PFSK-1 (cell line): ENCODE results near the gene LYSMD3.

Source experiments
- FOXP2 ChIP-seq: optimal IDR thresholded peaks from 2 replicates; pipeline ENCODE3; 2011; ENCODE audit warnings: borderline replicate concordance, control low read depth, inconsistent platforms; ENCODE audit not compliant: insufficient read depth; ENCODE audit errors: extremely low read length, extremely low read depth
- POLR2AphosphoS5 ChIP-seq: IDR thresholded peaks from 2 replicates; pipeline ENCODE4 v1.6.1; 2012; ENCODE audit warnings: low read depth, mild to moderate bottlenecking, control low read depth, low read length, moderate library complexity
- SIN3A ChIP-seq: IDR thresholded peaks from 2 replicates; pipeline ENCODE4 v1.6.1; 2012; ENCODE audit warnings: mild to moderate bottlenecking, low read length, moderate library complexity, borderline replicate concordance; ENCODE audit not compliant: insufficient read depth
- TAF1 ChIP-seq: IDR thresholded peaks from 2 replicates; pipeline ENCODE4 v1.6.1; 2012; ENCODE audit warnings: low read length, control low read depth, borderline replicate concordance; ENCODE audit not compliant: insufficient read depth
- TF ChIP-seq, protein P1 (sequence below), 2 experiments: IDR thresholded peaks; 2 replicates each; pipeline versions ENCODE4 v1.6.1 to v1.8.0; 2011 to 2012; ENCODE audit warnings: low read depth in 2 of 2, low read length in 2 of 2, control low read depth in 1 of 2, inconsistent platforms in 1 of 2, mild to moderate bottlenecking in 1 of 2, moderate library complexity in 1 of 2; ENCODE audit not compliant: insufficient read depth in 1 of 2

LYSMD3 gene

DNA sequence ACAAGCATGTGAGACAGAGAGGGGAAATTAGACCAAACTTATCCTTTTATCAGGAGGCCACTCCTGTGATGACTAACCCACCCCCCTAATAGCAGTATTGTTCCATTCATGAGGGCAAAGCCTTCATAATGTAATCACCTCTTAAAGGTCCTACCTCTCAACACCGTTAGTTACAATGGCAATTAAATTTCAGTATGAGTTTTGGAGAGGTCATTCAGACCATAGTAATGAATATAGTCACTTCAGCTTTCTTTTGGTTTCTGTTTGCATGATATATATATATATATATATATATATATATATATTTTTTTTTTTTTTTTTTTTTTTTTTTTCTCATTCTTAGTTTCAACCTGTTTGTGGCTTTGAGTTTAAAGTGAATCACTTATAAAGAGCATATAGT lies 39.7 kb upstream of the LYSMD3 start:
- TF ChIP-seq SIN3A, result no peak

DNA sequence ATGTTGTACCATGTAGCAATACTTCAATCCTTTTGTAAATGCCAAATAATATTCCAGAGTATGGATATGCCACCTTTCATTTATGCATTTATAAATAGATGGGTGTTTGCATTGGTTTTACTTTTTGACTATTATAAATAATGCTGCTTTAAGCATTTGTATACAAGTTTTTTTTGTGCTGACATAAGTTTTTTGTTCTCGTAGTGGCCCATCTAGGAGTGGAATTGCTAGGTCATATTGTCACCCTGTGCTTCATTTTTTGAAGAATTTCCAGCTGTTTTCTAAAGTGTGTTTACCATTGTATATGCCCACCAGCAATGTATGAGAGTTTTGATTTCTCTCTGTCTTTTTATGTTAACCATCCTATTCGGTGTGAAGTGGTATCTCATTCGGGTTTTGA lies 36.1 kb upstream of the LYSMD3 start:
- TF ChIP-seq, protein P1, sequence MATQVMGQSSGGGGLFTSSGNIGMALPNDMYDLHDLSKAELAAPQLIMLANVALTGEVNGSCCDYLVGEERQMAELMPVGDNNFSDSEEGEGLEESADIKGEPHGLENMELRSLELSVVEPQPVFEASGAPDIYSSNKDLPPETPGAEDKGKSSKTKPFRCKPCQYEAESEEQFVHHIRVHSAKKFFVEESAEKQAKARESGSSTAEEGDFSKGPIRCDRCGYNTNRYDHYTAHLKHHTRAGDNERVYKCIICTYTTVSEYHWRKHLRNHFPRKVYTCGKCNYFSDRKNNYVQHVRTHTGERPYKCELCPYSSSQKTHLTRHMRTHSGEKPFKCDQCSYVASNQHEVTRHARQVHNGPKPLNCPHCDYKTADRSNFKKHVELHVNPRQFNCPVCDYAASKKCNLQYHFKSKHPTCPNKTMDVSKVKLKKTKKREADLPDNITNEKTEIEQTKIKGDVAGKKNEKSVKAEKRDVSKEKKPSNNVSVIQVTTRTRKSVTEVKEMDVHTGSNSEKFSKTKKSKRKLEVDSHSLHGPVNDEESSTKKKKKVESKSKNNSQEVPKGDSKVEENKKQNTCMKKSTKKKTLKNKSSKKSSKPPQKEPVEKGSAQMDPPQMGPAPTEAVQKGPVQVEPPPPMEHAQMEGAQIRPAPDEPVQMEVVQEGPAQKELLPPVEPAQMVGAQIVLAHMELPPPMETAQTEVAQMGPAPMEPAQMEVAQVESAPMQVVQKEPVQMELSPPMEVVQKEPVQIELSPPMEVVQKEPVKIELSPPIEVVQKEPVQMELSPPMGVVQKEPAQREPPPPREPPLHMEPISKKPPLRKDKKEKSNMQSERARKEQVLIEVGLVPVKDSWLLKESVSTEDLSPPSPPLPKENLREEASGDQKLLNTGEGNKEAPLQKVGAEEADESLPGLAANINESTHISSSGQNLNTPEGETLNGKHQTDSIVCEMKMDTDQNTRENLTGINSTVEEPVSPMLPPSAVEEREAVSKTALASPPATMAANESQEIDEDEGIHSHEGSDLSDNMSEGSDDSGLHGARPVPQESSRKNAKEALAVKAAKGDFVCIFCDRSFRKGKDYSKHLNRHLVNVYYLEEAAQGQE (IDR thresholded peaks at IDR 0.05; ENCODE audit: insufficient read depth in 1 of 2, low read depth in 2 of 2, low read length in 2 of 2), result no peak
- TF ChIP-seq POLR2AphosphoS5, result no peak
- TF ChIP-seq FOXP2, result no peak
- no peak for TF ChIP-seq SIN3A
- TF ChIP-seq TAF1, result no peak

DNA sequence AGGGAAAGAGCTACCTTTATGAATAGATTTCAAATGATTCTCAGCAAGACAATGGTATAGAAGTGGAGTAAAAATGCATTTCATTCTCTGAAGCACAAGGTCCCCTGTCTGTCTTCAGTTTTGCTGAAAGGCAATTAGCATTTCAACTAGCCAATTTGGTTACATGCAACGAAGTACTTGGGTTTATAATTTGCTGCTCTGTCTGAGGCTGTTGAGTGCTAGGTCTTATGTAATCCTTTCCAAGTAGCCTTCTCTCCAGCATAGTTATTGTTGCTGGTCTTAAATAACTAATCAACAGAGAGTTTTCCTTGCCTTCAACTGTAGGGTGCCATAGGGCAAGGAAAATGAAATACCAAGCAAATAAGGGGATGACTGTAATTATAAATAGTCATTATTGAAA lies 33.7 kb upstream of the LYSMD3 start:
- TF ChIP-seq SIN3A (no peak), TAF1 (no peak), POLR2AphosphoS5 (no peak), FOXP2 (no peak)
- TF ChIP-seq, protein P1 (IDR thresholded peaks at IDR 0.05; ENCODE audit: insufficient read depth in 1 of 2, low read depth in 2 of 2, low read length in 2 of 2), result no peak

DNA sequence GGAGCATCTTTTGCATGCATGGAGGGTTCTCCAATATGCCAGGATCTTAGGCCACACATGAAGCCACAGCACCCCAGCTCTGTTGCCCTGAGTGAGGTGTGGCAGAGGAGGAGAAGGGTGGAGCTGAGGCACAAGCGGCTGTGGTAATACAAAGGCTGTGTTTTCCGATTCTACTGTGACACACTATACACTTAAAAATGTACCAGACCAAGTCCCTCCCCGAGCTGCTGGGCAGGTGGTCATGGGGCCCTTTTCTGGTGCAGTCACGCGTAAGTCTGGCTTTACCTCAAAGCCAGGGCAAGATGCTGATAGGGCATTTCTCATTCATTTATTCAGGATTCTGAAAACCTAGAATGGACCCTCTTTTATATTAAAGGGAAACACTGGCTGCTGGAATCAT lies 33.0 kb upstream of the LYSMD3 start:
- TF ChIP-seq POLR2AphosphoS5 (no peak), SIN3A (no peak), TAF1 (no peak), FOXP2 (no peak)
- TF ChIP-seq, protein P1 (IDR thresholded peaks at IDR 0.05; ENCODE audit: insufficient read depth in 1 of 2, low read depth in 2 of 2, low read length in 2 of 2), result no peak

DNA sequence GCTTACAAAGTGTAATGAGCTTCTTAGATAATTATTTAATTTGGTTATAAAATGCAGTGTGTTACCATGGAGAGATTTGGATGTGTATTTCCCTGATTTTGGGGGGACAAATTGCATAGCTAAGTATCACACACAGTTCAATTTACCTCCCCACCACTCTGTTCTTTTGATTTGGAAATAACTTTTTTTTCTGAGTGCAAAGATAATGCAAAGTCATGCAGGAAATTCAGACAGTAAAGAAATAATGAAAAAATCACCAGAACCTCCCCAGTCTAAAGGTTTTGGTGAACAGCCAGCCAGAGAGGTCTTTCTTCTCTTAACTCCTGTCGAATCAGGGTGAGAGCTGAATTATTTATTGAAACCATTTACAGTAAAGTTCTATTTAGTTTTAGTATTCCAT lies 32.4 kb upstream of the LYSMD3 start:
- TF ChIP-seq FOXP2, result no peak
- no peak for TF ChIP-seq POLR2AphosphoS5

DNA sequence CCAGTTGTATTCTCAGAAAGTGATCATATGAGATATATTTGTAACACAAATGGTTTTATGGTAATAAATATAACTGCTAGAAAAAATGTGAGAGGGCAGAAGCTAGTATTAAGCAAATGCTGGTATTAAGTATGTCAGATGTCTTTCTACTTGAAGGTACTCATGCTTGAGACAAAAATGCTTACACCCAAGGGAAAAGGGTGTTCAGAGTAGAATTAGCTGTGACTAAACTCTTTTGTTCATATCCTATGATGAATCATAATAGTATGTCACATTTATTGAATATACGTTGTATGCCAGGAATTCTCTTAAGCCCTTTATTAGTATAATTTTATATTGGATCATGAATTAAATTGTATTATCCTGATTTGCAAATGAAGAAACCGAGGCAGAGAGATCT lies 31.4 kb upstream of the LYSMD3 start:
- TF ChIP-seq POLR2AphosphoS5 (no peak), SIN3A (no peak), TAF1 (no peak), FOXP2 (no peak)
- TF ChIP-seq, protein P1 (IDR thresholded peaks at IDR 0.05; ENCODE audit: insufficient read depth in 1 of 2, low read depth in 2 of 2, low read length in 2 of 2), result no peak
